GM19025 (cell line): ENCODE results near the gene SNHG17.

Experiments
- ATAC-seq: cut with Tn5 transposase; IDR thresholded peaks from one replicate; pipeline ENCODE4 v1.9.1; 2021; ENCODE audit warnings: mild to moderate bottlenecking, low read depth, moderate library complexity; ENCODE audit not compliant: unreplicated experiment

Gene SNHG17

DNA sequence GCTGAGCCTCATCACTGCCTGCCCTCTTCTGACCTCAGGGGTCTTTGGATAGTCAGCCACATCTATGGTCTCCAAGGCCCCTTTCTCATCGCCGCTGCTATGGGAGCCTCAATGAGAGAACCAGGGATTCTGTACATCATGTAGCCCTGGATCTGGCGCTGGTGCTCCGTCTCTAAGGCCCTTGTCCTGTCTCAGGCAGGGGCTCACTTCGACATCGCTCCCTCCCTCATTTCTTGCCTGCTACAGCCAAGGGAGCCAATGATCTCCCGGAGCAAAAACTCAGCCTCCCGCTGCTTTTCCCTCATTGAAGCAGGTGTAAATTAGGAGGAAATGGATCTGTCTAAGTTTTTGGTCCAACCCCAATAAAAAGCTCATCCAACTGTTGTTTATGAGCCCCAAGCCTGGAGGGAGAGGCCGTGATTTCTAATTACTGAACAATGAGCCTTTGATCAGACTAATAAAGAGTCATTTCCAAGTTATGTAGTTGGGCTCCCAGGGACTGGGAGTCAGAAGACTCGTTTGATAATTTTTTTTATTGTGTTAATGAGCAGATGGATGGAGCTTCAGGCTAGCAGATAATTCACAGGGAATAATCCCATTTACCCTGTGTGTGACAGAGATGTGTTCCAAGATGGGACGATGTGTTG is 58.0 kb downstream of the SNHG17 start:
- no peak for ATAC-seq

DNA sequence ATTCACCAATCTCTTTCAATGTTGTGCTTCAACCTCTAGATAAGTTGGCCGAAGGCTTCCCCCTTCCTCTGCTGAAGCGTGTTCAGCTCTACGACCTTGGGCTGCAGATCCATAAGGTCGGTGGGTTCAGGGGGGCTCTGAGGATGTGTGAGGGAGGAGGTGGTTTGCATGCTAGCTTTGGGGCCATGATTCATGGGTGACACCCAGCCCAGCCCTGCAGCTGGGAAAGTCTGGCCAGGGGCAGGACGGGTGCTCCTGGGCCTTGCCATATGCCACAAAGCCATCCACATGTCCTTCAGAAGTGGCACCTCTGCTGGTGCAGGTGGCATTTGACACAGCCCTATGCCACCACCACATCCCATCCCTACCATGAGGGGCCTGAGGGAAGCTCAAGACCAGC is 61.2 kb downstream of the SNHG17 start:
- ATAC-seq = no peak

DNA sequence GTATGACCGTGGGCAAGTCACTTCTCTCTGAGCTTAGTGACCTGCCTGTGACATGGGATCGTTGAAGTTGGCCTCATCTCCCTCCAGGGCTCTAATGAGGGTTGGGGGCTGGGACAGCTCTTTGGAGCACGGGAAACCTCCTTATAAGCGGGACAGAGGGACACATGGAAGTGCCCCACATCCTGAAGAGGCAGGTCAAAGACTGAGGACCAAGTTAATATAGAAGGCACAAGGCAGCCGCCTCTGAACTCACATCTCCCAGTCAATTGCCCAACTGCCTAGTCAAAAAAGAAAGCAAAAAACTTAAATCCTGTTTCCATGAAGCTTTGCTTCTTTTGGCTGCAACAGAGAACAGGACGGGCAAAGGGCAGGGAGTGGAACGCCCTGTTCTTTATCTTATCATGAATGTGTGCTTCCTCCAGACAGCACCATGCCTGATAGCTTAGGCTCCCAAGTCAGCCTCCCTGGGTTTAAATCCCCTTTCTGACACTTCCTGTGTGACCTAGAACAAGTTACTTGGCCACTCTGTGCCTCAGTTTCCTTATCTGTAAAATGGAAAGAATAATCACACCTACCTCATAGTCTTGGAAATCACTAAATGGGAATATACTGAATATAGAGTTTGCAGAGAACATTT is 61.8 kb downstream of the SNHG17 start:
- ATAC-seq = no peak

DNA sequence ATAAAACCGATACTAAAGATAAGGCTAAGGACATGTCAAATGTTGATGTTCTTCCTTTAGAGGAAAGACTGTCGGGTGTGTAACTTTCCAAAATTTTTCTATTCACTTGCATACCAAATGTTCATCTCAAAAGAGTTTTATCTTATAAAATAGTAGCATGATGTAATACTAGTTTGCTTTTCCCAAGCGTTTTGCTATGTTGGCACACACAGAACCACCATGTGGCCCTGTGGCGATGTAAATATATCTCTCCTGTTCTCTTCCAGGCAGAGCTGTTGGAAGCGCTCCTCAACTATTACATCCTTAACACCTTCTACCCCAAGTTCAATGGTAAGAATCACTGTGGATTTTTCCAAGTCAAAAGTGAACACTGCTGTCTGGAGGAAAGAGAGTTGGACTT is 62.3 kb downstream of the SNHG17 start:
- no peak for ATAC-seq
